Gastroesophageal sphincter (tissue), 4 donors: ENCODE measurements around the gene MCUR1. TPM values are rescaled to one million over a fixed set of nuclear protein-coding genes. Genes with fewer than 3 reads are reported as not detected.
"Not testable (repeated sequence)": the region's sequence is repeated elsewhere in the genome, so short reads cannot be mapped to it uniquely, and the experiment has no call there.

Experiments used
- ATAC-seq: fragments of 150-250 bp; one replicate; pipeline ENCODE4 v1.9.1; 2016; ENCODE audit warnings: mild to moderate bottlenecking, moderate library complexity
- H3K27ac ChIP-seq, 4 donors: fragments of 200-600 bp; sonication (generic) in 3 of 4; 1 replicate in 3 of 4; 2 replicates in 1 of 4; pipeline ENCODE4 v1.5.1; 2016 to 2019
- H3K27me3 ChIP-seq: fragments of 200-600 bp; sonication (generic); one replicate; pipeline ENCODE4 v1.5.1; 2019
- H3K36me3 ChIP-seq, 2 donors: fragments of 200-600 bp; sonication (generic); one replicate each; pipeline ENCODE4 v1.5.1; 2019; ENCODE audit warnings: control low read depth in 1 of 2
- H3K4me1 ChIP-seq, 3 donors: fragments of 200-600 bp; sonication (generic); 1 replicate in 2 of 3; 2 replicates in 1 of 3; pipeline ENCODE4 v1.5.1; 2016 to 2019; ENCODE audit warnings: control low read depth in 2 of 3
- H3K4me3 ChIP-seq, 2 donors: fragments of 200-600 bp; sonication (generic); one replicate each; pipeline ENCODE4 v1.5.1; 2019; ENCODE audit warnings: mild to moderate bottlenecking in 1 of 2, moderate library complexity in 1 of 2
- H3K9me3 ChIP-seq, 3 donors: fragments of 200-600 bp; sonication (generic); one replicate each; pipeline ENCODE4 v1.5.1; 2017 to 2019; ENCODE audit warnings: control low read depth in 2 of 3
- EP300 ChIP-seq: sonication (generic); formaldehyde crosslinking; IDR thresholded peaks from one replicate; pipeline ENCODE4 v1.6.1; 2017; ENCODE audit warnings: antibody characterized with exemption, mild to moderate bottlenecking
- POLR2A ChIP-seq, 2 donors: fragments of 450-650 bp; IDR thresholded peaks; one replicate each; pipeline ENCODE4 v1.6.1; 2017; ENCODE audit warnings: antibody characterized with exemption in 2 of 2, mild to moderate bottlenecking in 2 of 2, moderate library complexity in 1 of 2
- POLR2AphosphoS5 ChIP-seq: sonication (generic); formaldehyde crosslinking; IDR thresholded peaks from one replicate; pipeline ENCODE4 v1.6.1; 2017; ENCODE audit warnings: antibody characterized with exemption
- WGBS, 2 donors: methylation state at CpG; one replicate each; pipeline ENCODE4 v1.1.5; 2018; ENCODE audit warnings: low coverage in 1 of 2; 5-methylcytosine and 5-hydroxymethylcytosine counted together
- total RNA-seq, 4 donors: library from RNA; depleted of rRNA; stranded (reverse); fragments of >200 nt; gene quantifications; one replicate each; pipeline ENCODE4 v1.1.0, GENCODE V29; 2016
- TF ChIP-seq, protein P1 (sequence below), 4 experiments: fragments of 200-600 bp in 2 of 4; fragments of 450-650 bp in 2 of 4; sonication (generic) in 1 of 4; IDR thresholded peaks; one replicate each; pipeline ENCODE4 v1.5.1; 2017 to 2019; ENCODE audit warnings: antibody characterized with exemption in 4 of 4, mild to moderate bottlenecking in 2 of 4, moderate library complexity in 2 of 4

Gene MCUR1
- total RNA-seq, 4 donors from 2014 or later, result 8.5 to 18.6 (median 11.9) TPM

DNA sequence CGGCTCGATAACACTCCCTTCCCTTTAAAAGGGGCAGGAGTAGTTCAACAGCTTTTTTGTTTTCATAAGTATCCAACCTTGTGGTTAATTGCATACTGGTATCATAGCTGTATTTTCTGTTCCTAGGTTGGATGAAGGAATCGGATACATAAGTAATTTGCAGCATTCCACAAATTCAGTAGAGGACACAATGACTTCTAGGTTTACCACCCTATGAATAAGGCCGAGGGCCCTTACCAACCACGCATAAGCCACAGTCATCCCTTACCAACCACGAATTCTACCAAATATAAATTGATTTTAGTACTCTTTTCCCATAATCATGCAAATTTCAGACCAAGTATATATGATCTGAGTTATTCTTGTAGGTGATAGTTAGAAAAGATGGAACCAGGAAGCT lies 36.3 kb downstream of the MCUR1 start:
- no peak for ATAC-seq
- no peak overlapping the region for H3K4me3 ChIP-seq
- no peak overlapping the region for H3K27ac ChIP-seq
- H3K4me1 ChIP-seq, result no peaks in the 10 kb centered on the region
- WGBS, 2 donors, result 90 to 96% methylated on average over 6 of the region's 6 CpGs
- H3K36me3 ChIP-seq, result no peaks in the 10 kb centered on the region
- H3K9me3 ChIP-seq, result no peaks in the 10 kb centered on the region
- H3K27me3 ChIP-seq, result no peaks in the 10 kb centered on the region
- no peak for TF ChIP-seq POLR2AphosphoS5

- Histone ChIP-seq H3K4me1 (no peaks in the 10 kb centered on the region), H3K27ac (no peak overlapping the region), H3K9me3 (no peaks in the 10 kb centered on the region), H3K27me3 (no peaks in the 10 kb centered on the region), H3K36me3 (no peaks in the 10 kb centered on the region), H3K4me3 (no peak overlapping the region)
- WGBS, 2 donors, result 89 to 100% methylated on average over 3 to 7 of the region's 9 CpGs
- TF ChIP-seq, protein P1, sequence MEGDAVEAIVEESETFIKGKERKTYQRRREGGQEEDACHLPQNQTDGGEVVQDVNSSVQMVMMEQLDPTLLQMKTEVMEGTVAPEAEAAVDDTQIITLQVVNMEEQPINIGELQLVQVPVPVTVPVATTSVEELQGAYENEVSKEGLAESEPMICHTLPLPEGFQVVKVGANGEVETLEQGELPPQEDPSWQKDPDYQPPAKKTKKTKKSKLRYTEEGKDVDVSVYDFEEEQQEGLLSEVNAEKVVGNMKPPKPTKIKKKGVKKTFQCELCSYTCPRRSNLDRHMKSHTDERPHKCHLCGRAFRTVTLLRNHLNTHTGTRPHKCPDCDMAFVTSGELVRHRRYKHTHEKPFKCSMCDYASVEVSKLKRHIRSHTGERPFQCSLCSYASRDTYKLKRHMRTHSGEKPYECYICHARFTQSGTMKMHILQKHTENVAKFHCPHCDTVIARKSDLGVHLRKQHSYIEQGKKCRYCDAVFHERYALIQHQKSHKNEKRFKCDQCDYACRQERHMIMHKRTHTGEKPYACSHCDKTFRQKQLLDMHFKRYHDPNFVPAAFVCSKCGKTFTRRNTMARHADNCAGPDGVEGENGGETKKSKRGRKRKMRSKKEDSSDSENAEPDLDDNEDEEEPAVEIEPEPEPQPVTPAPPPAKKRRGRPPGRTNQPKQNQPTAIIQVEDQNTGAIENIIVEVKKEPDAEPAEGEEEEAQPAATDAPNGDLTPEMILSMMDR (IDR thresholded peaks at IDR 0.05), result no peak
- no peak for TF ChIP-seq EP300
- TF ChIP-seq POLR2AphosphoS5, result no peak
- no peak for TF ChIP-seq POLR2A (IDR thresholded peaks at IDR 0.05)
- no peak for ATAC-seq
These were observed 37.8 kb downstream of the MCUR1 start for GRCh38 chr6:13776602-13777001.

DNA sequence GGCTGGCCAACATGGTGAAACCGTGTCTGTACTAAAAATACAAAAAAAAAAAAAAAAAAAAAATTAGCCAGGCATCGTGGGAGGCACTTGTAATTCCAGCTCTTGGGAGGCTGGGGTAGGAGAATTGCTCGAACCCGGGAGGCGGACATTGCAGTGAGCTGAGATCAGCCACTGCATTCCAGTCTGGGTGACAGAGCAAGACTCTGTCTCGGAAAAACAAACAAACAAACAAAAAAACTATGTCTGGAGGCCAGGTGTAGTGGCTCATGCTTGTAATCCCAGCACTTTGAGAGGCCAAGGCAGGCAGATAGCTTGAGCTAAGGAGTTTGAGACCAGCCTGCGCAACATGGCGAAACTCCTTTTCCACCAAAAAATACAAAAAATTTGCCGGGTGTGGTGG lies 38.9 kb downstream of the MCUR1 start:
- not testable (repeated sequence) for H3K4me1 ChIP-seq
- 90 to 93% methylated on average over 3 to 9 of the region's 9 CpGs for WGBS, 2 donors

GRCh38 chr6:13772358-13773030 lies 41.9 kb downstream of the MCUR1 start:
- H3K9me3 ChIP-seq, H3K36me3 ChIP-seq, H3K27ac ChIP-seq, H3K4me1 ChIP-seq, H3K4me3 ChIP-seq, H3K27me3 ChIP-seq, ATAC-seq: not testable (repeated sequence)
- 90 to 100% methylated on average over 2 of the region's 35 CpGs for WGBS, 2 donors

More for the DNA sequence above, 38.9 kb downstream of the MCUR1 start:
- H3K9me3 ChIP-seq, H3K4me3 ChIP-seq, ATAC-seq, H3K27me3 ChIP-seq, H3K27ac ChIP-seq, H3K36me3 ChIP-seq: not testable (repeated sequence)

- Histone ChIP-seq H3K36me3 (no peaks in the 10 kb centered on the region), H3K27ac (no peak overlapping the region), H3K9me3 (no peaks in the 10 kb centered on the region), H3K27me3 (no peaks in the 10 kb centered on the region), H3K4me3 (no peak overlapping the region), H3K4me1 (peaks cover 0 to 8% (median 0%) of the 10 kb centered on the region in 3 donors)
- 90% methylated on average over 11 of the region's 27 CpGs; no CpG with 5 or more reads in 1 of the 2 donors for WGBS, 2 donors
- no peak for TF ChIP-seq EP300
- TF ChIP-seq, protein P1 (IDR thresholded peaks at IDR 0.05), result peak in 2 of 4 experiments; percentile 16 to 34
- TF ChIP-seq POLR2AphosphoS5, result no peak
- TF ChIP-seq POLR2A (IDR thresholded peaks at IDR 0.05), result no peak
- ATAC-seq, result no peak
These were observed 44.7 kb downstream of the MCUR1 start for GRCh38 chr6:13769655-13770053.

DNA sequence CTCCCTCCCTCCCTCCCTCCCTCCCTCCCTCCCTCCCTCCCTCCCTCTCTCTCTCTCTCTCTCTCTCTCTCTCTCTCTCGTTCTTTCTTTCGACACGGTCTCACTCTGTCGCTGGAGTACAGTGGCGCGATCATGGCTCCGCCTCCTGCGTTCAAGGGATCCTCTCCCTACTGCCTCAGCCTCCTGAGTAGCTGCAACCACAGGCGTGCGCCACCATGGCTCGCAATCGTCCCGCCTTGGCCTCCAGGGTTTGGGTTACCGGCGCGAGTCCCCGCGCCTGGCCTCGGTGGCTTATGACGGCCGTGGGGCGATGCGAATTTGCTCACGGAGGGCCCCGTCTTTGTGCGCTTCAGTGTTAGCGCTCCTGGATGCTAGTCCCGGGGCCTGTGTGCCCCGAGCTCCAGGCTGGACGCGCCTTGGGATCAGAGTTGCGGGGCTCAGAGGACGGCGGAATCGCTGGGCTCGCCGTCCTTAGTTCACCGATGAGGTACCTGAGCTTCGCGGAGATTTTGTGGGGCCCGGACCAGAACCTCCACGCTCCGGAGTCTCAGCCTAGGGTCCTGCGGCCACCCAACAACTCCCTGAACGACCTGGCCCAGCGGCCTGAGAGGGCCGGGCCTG lies 45.2 kb downstream of the MCUR1 start:
- TF ChIP-seq POLR2AphosphoS5, result no peak
- TF ChIP-seq, protein P1 (IDR thresholded peaks at IDR 0.05), result no peak
- TF ChIP-seq EP300, result no peak
- TF ChIP-seq POLR2A (IDR thresholded peaks at IDR 0.05), result no peak
- no peak for ATAC-seq
- 100% methylated on average over 2 of the region's 47 CpGs; no CpG with 5 or more reads in 1 of the 2 donors for WGBS, 2 donors
- H3K36me3 ChIP-seq, result no peaks in the 10 kb centered on the region
- H3K4me3 ChIP-seq, result no peak overlapping the region
- H3K27ac ChIP-seq, result no peak overlapping the region
- H3K9me3 ChIP-seq, result no peaks in the 10 kb centered on the region
- H3K27me3 ChIP-seq, result no peaks in the 10 kb centered on the region
- H3K4me1 ChIP-seq, result peaks cover 0 to 8% (median 0%) of the 10 kb centered on the region in 3 donors
